IMR-90 (cell line): ENCODE results near the gene TREH.

Experiments used
- BHLHE40 ChIP-seq: fragments of 150-350 bp; IDR thresholded peaks from 2 replicates; pipeline ENCODE4 v1.6.1; 2016; ENCODE audit warnings: mild to moderate bottlenecking, low read depth, low read length
- POLR2A ChIP-seq: IDR thresholded peaks from 2 replicates; pipeline ENCODE4 v1.6.1; 2012; ENCODE audit warnings: mild to moderate bottlenecking, low read depth, low read length
- RAD21 ChIP-seq: IDR thresholded peaks from 2 replicates; pipeline ENCODE4 v1.6.1; 2012; ENCODE audit warnings: low read length, improper control_type of control experiment
- RCOR1 ChIP-seq: IDR thresholded peaks from 2 replicates; pipeline ENCODE4 v1.6.1; 2012; ENCODE audit warnings: mild to moderate bottlenecking, low read length, improper control_type of control experiment; ENCODE audit not compliant: insufficient replicate concordance
- RFX5 ChIP-seq: IDR thresholded peaks from 2 replicates; pipeline ENCODE4 v1.8.0; 2012; ENCODE audit warnings: low read depth, mild to moderate bottlenecking, low read length, moderate library complexity
- SMC3 ChIP-seq: fragments of 150-350 bp; IDR thresholded peaks from 2 replicates; pipeline ENCODE4 v1.6.1; 2016; ENCODE audit warnings: low read depth, mild to moderate bottlenecking, antibody characterized with exemption, low read length, moderate library complexity
- TF ChIP-seq, protein P1 (sequence below): conservative IDR thresholded peaks from 2 replicates; pipeline ENCODE4 v1.5.1; 2012; ENCODE audit warnings: mild to moderate bottlenecking, low read depth, low read length, improper control_type of control experiment

GRCh38 chr11:118653684-118654390 lies 25.6 kb downstream of the TREH start:
- TF ChIP-seq RAD21 (no peak), RCOR1 (no peak), RFX5 (no peak), POLR2A (no peak), BHLHE40 (no peak), SMC3 (no peak)
- TF ChIP-seq, protein P1, sequence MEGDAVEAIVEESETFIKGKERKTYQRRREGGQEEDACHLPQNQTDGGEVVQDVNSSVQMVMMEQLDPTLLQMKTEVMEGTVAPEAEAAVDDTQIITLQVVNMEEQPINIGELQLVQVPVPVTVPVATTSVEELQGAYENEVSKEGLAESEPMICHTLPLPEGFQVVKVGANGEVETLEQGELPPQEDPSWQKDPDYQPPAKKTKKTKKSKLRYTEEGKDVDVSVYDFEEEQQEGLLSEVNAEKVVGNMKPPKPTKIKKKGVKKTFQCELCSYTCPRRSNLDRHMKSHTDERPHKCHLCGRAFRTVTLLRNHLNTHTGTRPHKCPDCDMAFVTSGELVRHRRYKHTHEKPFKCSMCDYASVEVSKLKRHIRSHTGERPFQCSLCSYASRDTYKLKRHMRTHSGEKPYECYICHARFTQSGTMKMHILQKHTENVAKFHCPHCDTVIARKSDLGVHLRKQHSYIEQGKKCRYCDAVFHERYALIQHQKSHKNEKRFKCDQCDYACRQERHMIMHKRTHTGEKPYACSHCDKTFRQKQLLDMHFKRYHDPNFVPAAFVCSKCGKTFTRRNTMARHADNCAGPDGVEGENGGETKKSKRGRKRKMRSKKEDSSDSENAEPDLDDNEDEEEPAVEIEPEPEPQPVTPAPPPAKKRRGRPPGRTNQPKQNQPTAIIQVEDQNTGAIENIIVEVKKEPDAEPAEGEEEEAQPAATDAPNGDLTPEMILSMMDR = no peak
